Fibroblast of lung (primary cell): ENCODE measurements around the gene IRAK3. TPM values are rescaled to one million over a fixed set of nuclear protein-coding genes. Genes with fewer than 3 reads are reported as not detected.
"Not testable (repeated sequence)": the region's sequence is repeated elsewhere in the genome, so short reads cannot be mapped to it uniquely, and the experiment has no call there.

Experiments
- DNase-seq, 2 donors: peaks; one replicate each; pipeline versions ENCODE4 v3.0.0 to v3.0.0-alpha.2; 2010; ENCODE audit warnings: low read depth in 2 of 2
- H2AFZ ChIP-seq: 2 replicates; pipeline ENCODE4 v1.5.1; 2012; ENCODE audit warnings: low read length, control low read depth, inconsistent platforms
- H3K27ac ChIP-seq: 2 replicates; pipeline ENCODE4 v1.5.1; 2011; ENCODE audit warnings: low read length, control low read depth; ENCODE audit not compliant: insufficient read depth
- H3K27me3 ChIP-seq: 2 replicates; pipeline ENCODE4 v1.5.1; 2011; ENCODE audit warnings: mild to moderate bottlenecking, low read length; ENCODE audit not compliant: control insufficient read depth, insufficient read depth
- H3K36me3 ChIP-seq: 2 replicates; pipeline ENCODE4 v1.5.1; 2011; ENCODE audit warnings: low read length; ENCODE audit not compliant: control insufficient read depth, insufficient read depth
- H3K4me1 ChIP-seq: 2 replicates; pipeline ENCODE4 v1.5.1; 2011; ENCODE audit warnings: low read length; ENCODE audit not compliant: control insufficient read depth, insufficient read depth; ENCODE audit errors: extremely low read depth
- H3K4me2 ChIP-seq: 2 replicates; pipeline ENCODE4 v1.5.1; 2011; ENCODE audit warnings: low read length, control low read depth; ENCODE audit not compliant: insufficient read depth; ENCODE audit errors: extremely low read depth
- H3K4me3 ChIP-seq, 4 experiments: fragments of 200-600 bp in 1 of 4; sonication (generic) in 1 of 4; replicated peaks in 1 of 4; 2 replicates each; pipeline ENCODE4 v1.5.1; 2011 to 2016; ENCODE audit warnings: low read length in 4 of 4, low read depth in 3 of 4, mild to moderate bottlenecking in 3 of 4, control low read depth in 2 of 4, inconsistent platforms in 1 of 4, mixed read lengths in 1 of 4; ENCODE audit not compliant: insufficient read depth in 1 of 4; ENCODE audit errors: control extremely low read depth in 1 of 4
- H3K79me2 ChIP-seq: 2 replicates; pipeline ENCODE4 v1.5.1; 2012; ENCODE audit warnings: mild to moderate bottlenecking, low read length, inconsistent platforms; ENCODE audit not compliant: control insufficient read depth, insufficient read depth
- H3K9ac ChIP-seq: 2 replicates; pipeline ENCODE4 v1.5.1; 2011; ENCODE audit warnings: mild to moderate bottlenecking, low read length, control low read depth; ENCODE audit not compliant: insufficient read depth
- H3K9me3 ChIP-seq: 2 replicates; pipeline ENCODE4 v1.5.1; 2012; ENCODE audit warnings: low read depth, low read length; ENCODE audit not compliant: control insufficient read depth, insufficient read depth
- H4K20me1 ChIP-seq: 2 replicates; pipeline ENCODE4 v1.5.1; 2011; ENCODE audit warnings: low read length; ENCODE audit not compliant: control insufficient read depth, insufficient read depth; ENCODE audit errors: extremely low read depth
- EZH2 ChIP-seq: IDR thresholded peaks from 2 replicates; pipeline ENCODE4 v1.5.1; 2012; ENCODE audit warnings: low read length, control low read depth, mild to moderate bottlenecking; ENCODE audit errors: missing control alignments
- polyA plus RNA-seq, 2 donors: library from polyadenylated mRNA; depleted of rRNA in 1 of 2; stranded (reverse) in 1 of 2; unstranded in 1 of 2; fragments of >200 nt; gene quantifications; 2 replicates each; pipeline ENCODE4 v1.2.1, GENCODE V29; 2011 to 2012; ENCODE audit warnings: missing spikeins in 1 of 2
- total RNA-seq: library from RNA; depleted of rRNA; stranded (reverse); fragments of >200 nt; gene quantifications from 2 replicates; pipeline ENCODE4 v1.2.1, GENCODE V29; 2014
- TF ChIP-seq, protein P1 (sequence below), 2 donors: IDR thresholded peaks in 1 of 2; conservative IDR thresholded peaks in 1 of 2; 1 replicate in 1 of 2; 2 replicates in 1 of 2; pipeline ENCODE4 v1.5.1; 2011 to 2012; ENCODE audit warnings: low read length in 2 of 2, control low read depth in 1 of 2, inconsistent platforms in 1 of 2, low read depth in 1 of 2, mild to moderate bottlenecking in 1 of 2

Gene IRAK3
- total and polyA plus RNA-seq, 2 donors (not counting 1 experiment from before 2014, with no cell fraction given) = 3.2 to 11.1 TPM

DNA sequence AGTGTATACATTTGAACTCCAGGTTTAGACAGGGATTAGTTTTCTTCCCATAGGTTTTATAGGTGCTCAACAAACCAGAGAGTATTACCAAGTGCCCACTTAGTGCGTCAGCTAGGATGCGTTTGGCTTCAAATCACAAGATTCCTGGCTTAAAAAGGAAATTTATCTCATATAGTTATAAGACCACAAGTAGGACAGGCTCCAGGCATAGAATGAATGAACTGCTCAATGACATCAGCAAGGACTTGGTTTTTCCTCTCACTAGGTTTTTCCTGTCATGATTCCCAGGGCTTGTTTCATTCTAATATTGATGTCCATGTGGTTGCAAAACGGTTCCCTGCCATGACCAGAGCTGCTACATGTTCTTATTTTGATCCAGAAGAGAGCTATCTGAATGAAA is 6.1 kb upstream of the IRAK3 start:
- Histone ChIP-seq H3K27me3 (peaks cover 8% of the 10 kb centered on the region), H4K20me1 (no peaks in the 10 kb centered on the region), H3K79me2 (no peaks in the 10 kb centered on the region), H3K36me3 (no peaks in the 10 kb centered on the region), H3K9me3 (no peaks in the 10 kb centered on the region), H3K4me1 (no peaks in the 10 kb centered on the region), H3K4me2 (no peak overlapping the region), H3K9ac (no peak overlapping the region), H3K27ac (no peak overlapping the region), H2AFZ (no peak overlapping the region), H3K4me3 (no peak overlapping the region)
- no peak for TF ChIP-seq EZH2
- TF ChIP-seq, protein P1, sequence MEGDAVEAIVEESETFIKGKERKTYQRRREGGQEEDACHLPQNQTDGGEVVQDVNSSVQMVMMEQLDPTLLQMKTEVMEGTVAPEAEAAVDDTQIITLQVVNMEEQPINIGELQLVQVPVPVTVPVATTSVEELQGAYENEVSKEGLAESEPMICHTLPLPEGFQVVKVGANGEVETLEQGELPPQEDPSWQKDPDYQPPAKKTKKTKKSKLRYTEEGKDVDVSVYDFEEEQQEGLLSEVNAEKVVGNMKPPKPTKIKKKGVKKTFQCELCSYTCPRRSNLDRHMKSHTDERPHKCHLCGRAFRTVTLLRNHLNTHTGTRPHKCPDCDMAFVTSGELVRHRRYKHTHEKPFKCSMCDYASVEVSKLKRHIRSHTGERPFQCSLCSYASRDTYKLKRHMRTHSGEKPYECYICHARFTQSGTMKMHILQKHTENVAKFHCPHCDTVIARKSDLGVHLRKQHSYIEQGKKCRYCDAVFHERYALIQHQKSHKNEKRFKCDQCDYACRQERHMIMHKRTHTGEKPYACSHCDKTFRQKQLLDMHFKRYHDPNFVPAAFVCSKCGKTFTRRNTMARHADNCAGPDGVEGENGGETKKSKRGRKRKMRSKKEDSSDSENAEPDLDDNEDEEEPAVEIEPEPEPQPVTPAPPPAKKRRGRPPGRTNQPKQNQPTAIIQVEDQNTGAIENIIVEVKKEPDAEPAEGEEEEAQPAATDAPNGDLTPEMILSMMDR (conservative IDR thresholded peaks at IDR 0.05 in 1 of 2, IDR thresholded peaks at IDR 0.05 in 1 of 2; ENCODE audit: low read depth in 1 of 2, low read length in 2 of 2) = no peak
- DNase-seq = no peak

DNA sequence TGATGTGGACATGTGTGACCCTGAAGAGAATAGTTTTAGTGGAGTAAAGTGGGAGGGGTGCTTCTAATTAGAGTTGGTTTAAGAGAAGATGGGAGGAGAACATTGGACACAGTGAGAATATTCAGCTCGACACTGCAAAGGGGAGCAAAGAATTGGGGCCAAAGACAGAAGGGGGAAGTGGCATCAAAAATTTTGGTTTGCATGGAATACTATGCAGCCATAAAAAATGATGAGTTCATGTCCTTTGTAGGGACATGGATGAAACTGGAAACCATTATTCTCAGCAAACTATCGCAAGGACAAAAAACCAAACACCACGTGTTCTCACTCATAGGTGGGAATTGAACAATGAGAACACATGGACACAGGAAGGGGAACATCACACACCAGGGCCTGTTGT is 4.2 kb upstream of the IRAK3 start:
- H3K4me1 ChIP-seq, H3K27ac ChIP-seq, H3K36me3 ChIP-seq, H3K9ac ChIP-seq, H3K9me3 ChIP-seq, H3K4me2 ChIP-seq, H4K20me1 ChIP-seq, H3K27me3 ChIP-seq, H3K79me2 ChIP-seq, DNase-seq, H3K4me3 ChIP-seq, H2AFZ ChIP-seq: not testable (repeated sequence)

DNA sequence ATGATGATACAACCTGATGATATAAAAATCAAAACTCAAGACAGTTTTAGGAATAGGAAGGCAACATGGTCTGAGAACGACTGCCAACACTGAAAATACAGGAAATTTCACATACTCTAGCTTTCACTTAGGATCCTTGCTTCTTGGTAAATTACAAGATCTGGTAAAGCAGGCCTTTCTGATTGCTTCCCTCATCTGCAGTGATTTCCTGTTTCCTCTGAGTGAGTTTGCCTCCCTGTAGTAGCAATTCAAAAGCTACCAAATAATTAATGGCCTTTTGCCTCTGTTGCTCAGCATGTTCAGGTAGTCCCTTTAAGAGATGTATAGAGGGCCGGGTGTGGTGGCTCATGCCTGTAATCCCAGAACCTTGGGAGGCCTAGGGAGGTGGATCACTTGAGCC is 2.0 kb upstream of the IRAK3 start:
- Histone ChIP-seq H4K20me1 (no peaks in the 10 kb centered on the region), H3K4me3 (no peak overlapping the region), H2AFZ (no peak overlapping the region), H3K36me3 (no peaks in the 10 kb centered on the region), H3K9me3 (no peaks in the 10 kb centered on the region), H3K4me1 (no peaks in the 10 kb centered on the region), H3K4me2 (no peak overlapping the region), H3K9ac (no peak overlapping the region), H3K79me2 (no peaks in the 10 kb centered on the region), H3K27me3 (peaks cover 5% of the 10 kb centered on the region), H3K27ac (no peak overlapping the region)
- no peak for DNase-seq
- TF ChIP-seq, protein P1 (conservative IDR thresholded peaks at IDR 0.05 in 1 of 2, IDR thresholded peaks at IDR 0.05 in 1 of 2; ENCODE audit: low read depth in 1 of 2, low read length in 2 of 2) = no peak
- no peak for TF ChIP-seq EZH2

GRCh38 chr12:66187821-66188220 is 1.2 kb upstream of the IRAK3 start:
- Histone ChIP-seq H3K36me3 (no peaks in the 10 kb centered on the region), H2AFZ (no peak overlapping the region), H3K79me2 (no peaks in the 10 kb centered on the region), H3K4me2 (no peak overlapping the region), H4K20me1 (no peaks in the 10 kb centered on the region), H3K27ac (no peak overlapping the region), H3K4me1 (no peaks in the 10 kb centered on the region), H3K27me3 (no peaks in the 10 kb centered on the region), H3K9me3 (no peaks in the 10 kb centered on the region), H3K4me3 (no peak overlapping the region), H3K9ac (no peak overlapping the region)
- DNase-seq = no peak
- TF ChIP-seq EZH2 = no peak
- TF ChIP-seq, protein P1 (conservative IDR thresholded peaks at IDR 0.05 in 1 of 2, IDR thresholded peaks at IDR 0.05 in 1 of 2; ENCODE audit: low read depth in 1 of 2, low read length in 2 of 2) = no peak
